Endometrium (tissue), 2 donors: ENCODE data around the gene MSL3B.

Experiments used
- FAIRE-seq: peaks from 2 replicates; lab custom pipeline; 2012; peaks lifted over from hg19 to GRCh38; lab: Jason Lieb, UNC
- donor health status: control.
- donor health status: control.

The MSL3B gene

DNA sequence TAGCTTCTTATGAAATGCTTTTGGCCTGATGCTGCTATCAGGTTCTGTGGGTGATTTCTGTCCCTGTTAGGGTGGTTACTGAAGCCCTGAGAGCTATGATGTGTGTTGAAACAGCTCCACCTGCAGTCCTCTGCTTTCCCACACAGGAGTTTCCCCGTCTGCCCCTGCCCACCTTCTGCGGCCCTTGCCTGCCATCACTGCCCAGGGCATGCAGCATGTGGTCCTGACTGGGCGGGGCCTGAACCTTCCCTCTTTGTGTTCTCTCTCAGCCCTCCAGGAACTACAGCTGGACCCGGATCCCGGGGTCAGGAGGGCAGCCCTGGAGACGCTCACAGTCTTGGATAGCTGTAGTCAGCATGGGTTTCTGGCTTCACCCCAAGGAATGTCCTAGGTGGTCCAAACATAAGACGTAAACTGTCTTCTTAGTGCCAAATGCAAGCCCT lies 35.3 kb downstream of the MSL3B start:
- no peak for FAIRE-seq

DNA sequence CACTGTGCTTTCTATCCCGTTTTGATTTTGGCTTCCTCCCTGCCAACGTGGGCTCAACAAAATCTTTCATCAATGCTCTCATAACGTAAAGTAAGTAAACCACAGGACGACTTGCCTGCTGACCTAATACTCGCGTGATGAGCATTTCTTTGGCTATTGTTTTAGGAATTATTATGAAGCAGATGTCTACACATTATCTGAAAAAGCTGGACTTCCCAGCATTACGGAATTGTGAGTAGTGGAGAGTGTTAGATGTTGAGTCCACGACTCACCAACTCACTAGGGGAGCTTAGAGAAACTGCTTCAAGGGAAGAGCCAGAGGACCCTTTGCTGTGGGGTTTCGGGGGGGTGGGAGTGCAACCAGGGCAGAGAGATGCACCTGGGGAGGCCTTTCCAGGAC lies 35.8 kb downstream of the MSL3B start:
- no peak for FAIRE-seq

DNA sequence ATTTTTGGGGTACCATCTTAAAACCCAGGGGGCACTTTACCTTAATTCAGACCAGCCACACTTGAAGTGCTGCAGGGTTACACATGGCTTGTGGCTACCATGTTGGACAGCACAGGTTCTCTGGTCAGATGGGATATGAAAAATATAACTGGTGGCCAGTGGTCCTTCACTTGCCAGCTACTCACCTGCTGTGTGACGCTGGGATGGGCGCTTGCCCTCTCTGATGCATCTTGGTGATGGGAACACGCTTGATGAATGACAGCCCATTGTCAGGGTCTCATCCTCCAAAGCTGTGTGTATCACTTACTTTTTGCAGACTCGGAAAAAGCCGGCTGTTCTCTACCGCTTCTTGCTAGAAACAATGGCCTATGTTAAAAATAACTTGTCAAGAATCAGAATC lies 36.3 kb downstream of the MSL3B start:
- FAIRE-seq: no peak

DNA sequence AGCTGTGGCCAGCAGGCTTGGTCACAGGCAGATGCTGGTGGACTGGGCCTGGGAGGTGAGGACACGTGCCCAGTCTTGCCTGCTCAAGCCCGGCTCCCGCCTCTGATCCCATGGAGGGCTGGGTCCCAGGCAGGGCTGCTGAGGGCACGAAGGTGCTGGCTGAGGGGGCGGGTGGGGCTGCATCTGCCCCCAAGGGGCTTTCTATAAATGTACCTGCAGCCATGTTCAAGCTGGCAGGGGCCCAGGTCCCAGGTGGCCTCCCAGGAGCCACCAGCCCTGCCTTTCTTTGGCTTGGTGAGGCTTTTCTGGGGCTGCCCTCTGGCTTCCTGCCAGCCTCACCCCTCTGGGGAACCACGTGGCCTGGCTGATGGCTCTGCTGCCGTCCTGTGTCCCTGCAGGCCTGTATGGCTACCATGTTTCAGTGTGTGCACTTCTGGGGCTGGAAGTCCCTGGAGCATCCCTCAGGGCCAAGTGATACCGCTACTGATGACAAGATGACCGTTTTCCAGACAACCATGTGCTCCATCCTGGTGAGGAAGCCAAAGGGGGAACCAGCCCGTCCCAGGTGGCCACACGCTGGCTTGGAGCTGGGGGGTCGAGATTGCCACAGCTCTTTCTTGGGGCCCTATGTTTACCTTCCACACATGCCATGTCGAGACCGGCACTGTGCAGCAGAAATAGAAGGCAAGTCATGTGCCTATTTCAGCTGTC lies 37.0 kb downstream of the MSL3B start:
- no peak for FAIRE-seq

DNA sequence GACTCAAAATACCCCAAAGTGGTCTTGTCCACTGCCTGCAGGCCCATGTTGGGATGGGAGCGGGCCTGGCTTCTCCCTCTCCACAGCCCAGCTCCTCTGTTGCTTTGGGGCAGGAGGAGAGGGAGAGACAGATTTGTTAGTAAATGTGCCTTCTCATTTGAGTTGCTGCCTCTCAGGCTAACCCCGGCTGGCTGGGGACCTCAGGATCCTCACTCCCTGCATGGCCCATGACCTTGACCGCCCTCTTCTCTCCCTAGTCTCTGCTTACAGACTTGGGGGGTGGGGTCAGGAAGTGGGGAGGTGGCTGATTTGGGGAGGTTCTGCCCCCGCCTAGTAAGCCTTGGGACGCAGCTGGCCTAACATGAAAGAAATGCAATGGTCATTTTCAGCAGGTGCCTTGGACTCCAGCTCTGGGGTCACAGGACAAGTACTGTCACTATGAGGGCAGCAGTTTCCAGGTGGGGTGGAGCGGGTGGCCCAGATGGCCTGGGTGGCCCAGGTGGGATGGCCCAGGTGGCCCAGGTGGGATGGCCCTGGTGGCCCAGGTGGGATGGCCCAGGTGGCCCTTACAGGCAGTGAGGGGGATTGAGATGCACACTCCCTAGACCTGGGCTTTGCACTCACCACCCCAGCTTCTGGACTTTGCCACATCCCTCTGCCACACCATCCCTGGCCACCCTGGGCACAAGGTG lies 37.9 kb downstream of the MSL3B start:
- no peak for FAIRE-seq

DNA sequence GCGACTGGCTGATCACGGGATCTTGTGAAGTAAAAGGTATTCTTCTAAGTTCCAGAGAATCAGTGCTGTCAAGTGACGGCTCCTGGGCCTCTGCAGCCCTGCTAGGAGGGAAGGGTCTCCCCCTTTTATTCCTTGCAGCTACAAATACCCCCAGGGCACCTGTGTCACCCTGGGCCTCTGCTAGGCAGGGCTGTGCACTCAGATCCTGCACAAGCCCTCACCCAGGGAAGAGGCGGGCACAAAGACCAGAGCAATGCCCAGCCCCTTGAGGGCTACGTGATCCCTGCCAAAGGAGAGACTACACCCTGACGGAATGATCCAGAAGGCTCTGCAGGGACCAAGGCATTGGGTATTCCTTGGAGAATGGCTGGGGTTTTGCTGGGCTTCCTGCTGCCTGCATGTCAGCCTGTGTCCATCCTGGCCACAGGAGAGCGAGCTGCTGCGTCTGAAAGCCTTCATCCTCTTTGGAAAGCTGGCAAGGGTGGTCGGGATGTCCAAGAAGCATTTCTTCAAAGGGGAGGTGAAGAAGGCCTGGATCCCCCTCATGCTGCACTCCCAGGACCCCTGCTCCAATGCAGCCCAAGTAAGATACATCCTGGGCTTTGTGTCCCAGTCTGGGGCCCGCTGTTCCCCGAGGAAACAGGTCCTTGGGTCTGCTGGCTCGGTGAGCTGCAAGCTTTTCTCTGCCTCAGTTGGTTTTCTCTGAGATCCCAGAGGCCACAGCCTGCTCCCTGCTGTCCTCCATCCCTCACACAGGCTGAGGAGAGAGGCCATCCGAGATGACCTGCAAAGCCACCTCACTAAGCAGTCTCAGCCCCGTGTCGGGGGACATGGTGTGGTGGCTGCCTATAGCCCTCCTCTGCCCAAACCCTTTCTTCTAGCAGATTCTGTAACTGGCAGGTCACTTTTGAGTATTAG lies 38.7 kb downstream of the MSL3B start:
- FAIRE-seq: no peak

DNA sequence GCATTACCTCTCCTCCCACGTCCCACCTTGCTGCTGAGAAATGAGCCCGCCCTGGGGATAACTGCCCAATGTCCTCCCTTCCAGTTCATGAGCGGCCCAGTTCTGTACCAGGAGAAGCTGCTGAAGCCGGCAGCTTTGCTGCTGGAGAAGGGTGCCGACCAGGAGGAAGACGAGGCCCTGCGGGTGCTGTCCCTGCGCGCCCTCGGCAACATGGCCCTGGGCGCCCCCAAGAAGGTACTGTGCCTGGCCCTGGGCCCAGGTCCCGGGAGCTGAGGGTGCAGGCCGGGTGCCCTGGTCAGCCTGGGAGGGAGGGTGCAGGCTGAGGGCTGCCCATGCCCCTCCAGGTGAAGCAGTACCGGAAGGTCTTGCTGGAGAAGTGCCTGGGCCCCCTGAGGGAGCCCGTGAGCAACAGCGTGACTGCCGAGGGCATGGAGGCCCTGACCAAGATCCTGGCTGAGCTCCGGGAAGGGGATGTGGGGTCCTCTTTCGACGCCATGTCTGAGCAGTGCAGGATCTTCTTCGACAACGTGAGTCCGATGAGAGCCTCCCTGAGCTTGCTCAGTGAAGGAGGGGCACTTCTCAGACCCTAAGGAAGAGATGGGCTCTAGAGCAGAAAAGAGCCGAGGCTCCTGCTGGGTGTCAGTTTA lies 39.5 kb downstream of the MSL3B start:
- no peak for FAIRE-seq

DNA sequence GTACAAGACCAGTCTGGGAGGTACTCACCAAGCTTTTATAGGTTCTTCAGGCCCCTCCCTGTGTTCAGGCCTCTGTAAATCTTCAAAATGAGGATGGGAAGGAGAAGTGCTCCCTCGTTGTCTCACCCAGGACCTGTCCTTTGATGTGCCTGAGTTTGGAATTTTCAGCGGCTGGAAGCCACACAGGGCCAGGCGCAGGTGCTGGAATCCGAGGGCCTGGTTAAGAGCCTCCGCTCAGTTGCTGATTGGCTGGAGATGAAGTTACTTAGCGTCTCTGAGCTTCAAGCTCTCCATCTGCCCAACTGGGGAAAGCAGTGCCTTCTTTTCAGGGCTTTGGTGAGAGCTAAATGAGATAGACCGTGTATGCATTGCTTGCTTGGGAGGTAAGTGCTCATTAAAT lies 43.8 kb downstream of the MSL3B start:
- FAIRE-seq: no peak

DNA sequence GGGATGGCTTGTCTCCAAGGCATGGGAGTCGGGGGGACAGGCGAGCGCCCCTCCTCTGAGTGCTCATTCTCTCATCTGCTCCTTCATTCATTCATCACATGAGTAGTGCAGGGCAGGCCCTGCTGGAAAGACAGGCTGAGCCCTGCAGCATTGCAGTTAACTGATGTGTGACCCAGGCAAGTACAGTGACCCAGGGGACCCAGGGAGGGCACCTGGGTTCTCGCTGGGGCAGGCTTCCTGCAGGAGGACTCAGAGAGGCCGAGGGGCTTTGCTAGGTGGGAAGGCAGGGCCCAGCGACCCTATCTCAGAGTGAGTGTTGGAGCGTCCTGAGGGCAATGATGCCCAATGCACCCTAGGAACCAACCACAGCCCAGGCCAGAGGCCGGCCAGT lies 44.5 kb downstream of the MSL3B start:
- FAIRE-seq: no peak

DNA sequence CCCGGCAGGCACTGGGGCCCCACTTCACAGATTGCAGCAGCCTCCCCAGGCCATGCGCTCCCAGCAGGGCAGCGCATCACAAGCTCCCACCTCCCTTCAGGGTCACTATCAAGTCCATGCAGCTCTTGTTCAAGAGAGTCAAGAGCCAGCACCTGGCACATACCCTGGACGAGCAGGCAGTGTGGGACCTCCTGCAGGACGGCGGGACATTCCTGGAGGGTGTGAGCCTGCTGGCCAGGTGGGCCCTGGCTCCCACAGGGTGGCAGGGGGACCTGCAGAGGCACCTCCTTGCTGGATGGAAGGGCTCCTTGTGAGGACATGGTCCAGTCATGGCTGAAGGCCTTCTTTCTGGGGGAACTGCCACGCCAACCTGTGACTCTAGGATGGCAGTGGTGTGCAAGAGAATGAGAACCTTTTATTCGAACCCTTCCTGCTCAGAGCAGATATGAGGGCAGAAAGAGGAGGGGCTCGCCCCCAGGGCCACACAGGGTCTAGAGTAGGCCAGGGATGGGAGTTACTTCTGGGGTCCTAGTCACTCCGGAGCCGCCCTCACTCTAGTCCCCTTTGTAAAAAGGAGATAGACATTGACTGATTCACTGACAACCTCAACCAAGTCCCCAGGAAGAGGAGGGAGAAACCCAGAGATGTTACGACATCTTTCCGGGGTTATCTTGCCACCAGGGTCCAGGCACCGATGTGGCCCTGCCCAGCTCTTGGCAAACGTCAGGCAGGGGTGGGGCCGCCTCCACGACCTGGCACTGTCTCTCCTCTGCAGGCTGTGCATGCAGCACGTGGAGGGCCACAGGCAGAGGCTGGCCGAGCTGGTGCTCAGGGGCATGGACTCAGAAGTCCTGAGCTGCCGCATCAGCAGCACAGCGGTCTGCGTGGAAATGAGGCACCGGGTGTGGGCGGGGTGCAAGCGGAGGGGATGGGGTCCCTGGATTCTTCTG lies 45.1 kb downstream of the MSL3B start:
- no peak for FAIRE-seq

DNA sequence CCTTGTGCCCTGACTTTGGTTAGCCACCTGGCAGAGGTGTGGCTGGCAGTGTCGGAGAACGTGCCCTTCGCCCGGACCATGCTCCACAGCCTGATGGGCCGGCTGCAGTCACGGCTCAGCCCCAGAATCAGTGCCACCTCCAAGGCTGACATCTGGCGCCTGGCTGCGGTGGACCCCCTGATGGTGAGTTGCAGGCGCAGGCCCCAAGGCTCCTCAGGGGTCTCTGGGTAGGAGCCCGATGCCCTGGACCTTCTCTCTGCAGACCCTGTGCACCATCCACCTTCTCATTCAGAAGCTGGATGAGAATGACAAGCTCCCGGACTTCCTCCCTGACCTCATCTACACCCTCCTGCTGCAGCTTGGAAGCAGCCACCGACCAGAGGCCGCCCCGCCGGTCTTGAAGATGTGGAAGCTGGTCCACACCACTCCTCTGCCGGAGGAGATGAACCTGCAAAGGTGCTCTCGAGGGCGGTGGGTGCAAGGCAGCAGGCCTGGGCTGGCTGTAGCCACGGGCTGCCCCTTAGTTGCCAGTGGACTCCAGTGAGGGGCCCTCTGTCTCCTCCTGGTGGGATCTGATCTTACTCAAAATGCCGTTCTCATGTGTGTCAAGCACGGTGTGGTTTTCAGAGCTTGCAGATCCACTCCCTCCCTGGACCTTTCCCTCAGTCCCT lies 46.0 kb downstream of the MSL3B start:
- FAIRE-seq: no peak

DNA sequence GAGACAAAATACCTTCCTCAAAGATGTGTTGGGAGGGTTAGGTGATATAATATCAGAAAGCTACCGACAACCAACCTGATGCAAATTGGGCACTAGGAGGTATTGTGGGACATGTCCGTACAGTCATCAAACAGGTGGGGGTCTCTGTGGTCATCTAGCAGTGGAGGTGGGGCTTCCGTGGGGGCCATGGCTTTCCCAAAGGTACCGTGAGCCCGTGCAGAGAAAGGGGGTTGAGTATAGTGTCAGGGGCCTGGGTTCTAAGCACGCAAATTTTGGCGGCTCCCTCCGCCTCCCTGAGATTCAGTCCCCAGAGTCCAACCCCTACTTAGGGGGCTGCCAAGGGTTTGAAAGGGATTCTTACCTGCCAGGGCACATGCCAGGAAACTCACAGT lies 46.5 kb downstream of the MSL3B start:
- no peak for FAIRE-seq

DNA sequence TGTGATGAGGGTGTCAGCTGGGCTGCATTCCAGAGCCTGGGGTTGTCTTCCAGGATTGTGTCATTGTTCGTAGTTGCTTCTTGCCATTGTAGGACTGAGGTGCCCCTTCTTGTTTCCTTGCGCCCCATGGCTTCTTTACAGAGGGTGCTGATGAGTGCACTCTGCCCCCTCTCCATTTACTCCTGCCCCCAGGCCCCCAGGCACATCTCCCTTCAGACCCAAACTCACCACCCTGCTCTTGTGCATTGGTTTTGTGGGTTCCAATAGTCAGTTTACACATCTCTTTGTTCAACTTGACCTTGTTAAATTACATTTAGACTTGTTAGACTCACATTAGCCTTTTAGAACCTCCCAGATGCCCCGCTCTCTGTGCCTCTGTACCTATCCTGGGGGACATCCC lies 47.0 kb downstream of the MSL3B start:
- FAIRE-seq: no peak

DNA sequence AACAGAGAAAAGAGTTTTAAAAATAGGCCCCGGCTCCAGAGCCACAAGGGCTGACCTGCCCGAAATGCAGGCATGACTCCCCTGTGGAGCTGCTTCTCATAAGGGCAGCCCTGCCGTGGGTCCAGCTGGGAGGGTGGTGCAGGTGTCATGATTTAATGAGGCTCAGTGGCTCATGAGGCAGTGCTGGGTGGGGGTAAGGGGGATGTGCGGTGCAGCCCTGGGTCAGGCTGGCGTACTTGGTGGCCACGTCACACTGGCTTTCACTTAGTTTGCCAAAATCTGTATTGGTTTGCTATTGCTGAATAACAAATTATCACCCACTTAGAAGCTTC lies 47.4 kb downstream of the MSL3B start:
- FAIRE-seq: no peak

DNA sequence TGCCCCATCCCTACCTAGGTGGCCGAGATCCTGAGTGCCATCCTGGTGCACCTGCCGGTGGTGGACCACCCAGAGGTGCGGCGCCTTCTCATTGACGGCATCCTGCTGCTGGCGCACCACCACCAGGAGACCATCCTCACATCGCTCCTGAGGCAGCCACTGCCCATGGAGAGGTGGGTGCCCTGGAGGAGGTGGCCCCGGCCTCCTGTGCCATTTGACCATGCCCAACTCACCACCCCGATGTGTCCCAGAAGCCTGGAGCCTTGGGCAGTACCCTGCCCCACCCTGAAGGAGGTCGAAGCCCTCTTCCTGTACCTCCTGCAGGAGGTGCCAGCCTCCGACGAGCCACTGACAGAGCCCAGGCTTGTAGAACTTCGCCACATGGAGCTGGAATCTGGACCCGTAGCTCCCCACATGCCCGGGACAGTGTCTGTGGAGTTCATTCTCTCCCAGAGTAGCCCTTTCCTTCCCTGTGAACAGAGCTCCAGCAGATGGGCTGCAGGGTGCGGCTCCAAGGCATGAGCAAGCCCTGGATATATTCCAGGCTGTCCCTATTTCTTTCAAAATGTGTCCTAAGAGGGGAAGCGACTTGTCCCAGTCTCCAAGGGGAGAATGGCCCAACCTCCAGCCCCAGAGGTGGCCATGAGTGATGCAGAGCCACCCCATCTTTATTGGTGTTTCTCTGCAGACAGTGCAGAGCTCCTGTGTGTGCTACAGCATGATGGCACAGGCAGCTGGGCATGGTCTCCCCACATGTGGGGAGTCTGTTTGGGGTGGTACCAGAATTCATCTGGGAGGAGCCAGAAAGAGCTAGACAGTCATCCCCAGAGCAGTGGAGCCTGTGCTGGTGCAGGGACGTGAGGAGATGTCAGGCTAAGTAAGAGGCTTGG lies 48.1 kb downstream of the MSL3B start:
- FAIRE-seq: no peak

DNA sequence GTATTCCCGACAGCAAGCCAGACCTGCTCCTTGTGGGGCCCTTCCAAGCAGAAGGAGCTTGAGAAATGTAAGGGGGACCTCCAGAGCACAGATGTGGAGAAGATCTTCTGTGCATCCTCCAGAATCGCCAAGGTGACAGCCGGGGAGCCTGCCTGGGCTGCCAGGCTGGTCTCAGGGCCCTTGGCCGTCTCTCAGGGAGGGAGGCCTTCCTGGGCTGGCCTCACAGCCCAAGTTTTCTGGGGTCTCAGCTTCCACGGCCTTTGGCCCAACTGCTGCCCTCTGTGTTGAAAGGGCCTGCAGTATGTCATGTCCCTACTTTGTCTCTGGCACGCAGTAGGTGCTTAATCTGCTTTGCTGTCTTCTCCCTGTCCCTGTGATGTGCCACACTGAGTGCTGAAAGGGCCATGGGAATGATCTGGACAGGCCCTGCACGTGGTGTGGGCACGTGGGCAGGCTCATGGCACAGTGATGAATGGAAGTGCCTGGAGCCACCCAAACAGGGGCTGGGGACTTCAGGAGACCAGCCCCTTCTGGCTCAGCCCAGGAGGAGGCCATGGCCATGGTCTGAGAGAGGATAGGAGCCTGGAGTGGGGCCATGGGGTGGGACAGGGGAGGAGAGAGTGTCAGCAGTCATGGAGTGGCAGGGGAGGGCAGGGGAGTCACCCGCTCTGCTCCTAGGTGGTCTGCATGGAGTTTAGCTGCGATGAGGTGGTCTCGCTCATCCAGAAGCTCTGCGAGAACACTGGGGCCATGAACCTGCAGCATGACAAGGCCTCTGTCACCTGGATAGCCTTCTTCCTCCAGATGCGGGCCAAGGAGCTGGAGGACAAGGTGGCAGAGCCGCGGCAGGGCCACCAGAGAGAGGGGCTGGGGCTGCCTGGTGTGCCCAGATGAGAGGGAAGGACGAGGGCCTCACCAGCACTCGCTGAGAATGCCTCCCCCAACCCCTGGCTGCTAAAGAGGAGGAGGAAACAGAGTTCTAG lies 49.3 kb downstream of the MSL3B start:
- FAIRE-seq: no peak

DNA sequence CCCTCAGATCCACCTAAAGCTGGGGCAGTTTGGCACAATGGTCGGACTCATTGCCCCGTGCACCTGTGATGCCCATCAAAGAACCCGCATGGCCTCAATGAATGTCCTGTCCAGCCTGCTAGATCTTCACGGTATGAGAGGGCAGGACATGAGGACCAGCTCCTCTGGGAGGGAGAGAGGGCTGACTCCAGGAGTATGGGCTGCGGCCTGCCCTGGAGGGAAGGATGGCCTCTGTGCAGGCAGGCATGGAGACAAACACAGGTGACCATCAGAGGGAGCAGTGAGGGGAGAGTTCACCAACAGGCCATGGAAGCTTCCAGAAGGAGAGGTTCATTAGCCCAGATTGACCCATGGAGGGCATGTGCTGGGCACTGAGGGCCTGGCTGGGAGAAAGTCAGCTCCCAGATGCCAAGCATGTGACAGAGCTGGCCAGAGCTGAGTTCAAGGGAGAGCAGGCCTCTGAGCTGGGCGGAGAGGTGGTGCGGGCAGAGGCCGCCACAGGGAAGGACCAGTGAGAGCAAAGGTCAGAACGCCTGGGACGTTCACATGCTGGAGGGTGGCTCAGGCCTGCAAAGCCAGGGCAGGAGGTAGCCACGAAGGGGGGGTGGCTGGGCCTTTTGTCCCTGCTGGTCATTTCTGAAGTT lies 50.1 kb downstream of the MSL3B start:
- FAIRE-seq: no peak

DNA sequence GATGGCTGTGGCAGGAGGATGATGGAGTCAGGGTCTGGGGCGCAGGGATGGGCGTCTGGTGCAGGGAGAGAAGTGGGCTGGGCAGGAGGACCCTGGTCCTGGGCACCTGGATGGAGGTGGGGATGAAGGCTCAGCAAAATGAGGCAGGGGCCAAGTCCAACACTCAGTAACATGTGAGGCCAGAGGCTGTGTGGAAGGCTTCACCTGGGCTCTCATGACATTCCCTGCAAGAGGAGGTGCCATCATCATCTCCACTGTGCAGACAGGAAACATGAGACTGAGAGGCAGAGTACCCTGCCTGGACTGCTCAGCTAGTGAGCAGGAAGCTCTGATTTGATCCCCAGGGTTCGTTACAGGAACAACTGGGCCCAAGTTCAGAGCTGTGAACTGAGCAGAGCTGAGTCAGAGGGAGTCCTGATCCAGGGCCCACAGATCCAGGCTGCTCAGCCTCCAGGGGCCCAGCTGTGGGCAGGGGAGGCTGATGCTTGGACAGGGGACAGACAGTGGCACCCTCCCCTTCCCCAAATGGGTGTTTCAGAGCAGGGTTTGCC lies 50.8 kb downstream of the MSL3B start:
- FAIRE-seq: no peak
